ENCODE results near the gene PRRT1B.

DNA sequence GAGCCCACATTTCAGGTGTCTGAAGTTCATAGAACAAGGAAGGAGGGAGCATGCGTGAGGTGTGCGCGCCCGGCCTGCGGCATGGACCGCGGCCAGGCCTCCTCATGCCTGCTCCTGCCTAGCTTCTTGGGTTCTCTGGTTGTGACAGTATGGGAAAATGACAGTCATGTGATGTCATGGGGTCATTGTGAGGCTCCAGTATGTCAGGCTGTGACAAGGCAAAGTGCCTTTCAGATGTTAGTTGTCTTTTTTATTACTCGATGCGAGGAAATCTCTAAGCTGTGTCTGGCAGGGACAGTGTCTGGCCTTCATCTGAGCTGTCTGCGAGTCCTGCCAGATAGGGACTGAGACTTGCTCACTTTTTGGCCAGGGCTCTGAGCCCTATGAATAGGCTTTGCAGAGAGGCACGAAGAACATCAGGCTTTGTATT, 27.5 kb upstream of the PRRT1B start:
- TF ChIP-seq, protein P1, sequence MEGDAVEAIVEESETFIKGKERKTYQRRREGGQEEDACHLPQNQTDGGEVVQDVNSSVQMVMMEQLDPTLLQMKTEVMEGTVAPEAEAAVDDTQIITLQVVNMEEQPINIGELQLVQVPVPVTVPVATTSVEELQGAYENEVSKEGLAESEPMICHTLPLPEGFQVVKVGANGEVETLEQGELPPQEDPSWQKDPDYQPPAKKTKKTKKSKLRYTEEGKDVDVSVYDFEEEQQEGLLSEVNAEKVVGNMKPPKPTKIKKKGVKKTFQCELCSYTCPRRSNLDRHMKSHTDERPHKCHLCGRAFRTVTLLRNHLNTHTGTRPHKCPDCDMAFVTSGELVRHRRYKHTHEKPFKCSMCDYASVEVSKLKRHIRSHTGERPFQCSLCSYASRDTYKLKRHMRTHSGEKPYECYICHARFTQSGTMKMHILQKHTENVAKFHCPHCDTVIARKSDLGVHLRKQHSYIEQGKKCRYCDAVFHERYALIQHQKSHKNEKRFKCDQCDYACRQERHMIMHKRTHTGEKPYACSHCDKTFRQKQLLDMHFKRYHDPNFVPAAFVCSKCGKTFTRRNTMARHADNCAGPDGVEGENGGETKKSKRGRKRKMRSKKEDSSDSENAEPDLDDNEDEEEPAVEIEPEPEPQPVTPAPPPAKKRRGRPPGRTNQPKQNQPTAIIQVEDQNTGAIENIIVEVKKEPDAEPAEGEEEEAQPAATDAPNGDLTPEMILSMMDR (IDR thresholded peaks at IDR 0.05) = no peak
- TF ChIP-seq ELF4 (CRISPR knock-in tag; IDR thresholded peaks at IDR 0.05; ENCODE audit: low read depth) = no peak
- TF ChIP-seq, protein P2, sequence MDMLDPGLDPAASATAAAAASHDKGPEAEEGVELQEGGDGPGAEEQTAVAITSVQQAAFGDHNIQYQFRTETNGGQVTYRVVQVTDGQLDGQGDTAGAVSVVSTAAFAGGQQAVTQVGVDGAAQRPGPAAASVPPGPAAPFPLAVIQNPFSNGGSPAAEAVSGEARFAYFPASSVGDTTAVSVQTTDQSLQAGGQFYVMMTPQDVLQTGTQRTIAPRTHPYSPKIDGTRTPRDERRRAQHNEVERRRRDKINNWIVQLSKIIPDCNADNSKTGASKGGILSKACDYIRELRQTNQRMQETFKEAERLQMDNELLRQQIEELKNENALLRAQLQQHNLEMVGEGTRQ (CRISPR knock-in tag; IDR thresholded peaks at IDR 0.05) = no peak
- TF ChIP-seq SOX15 (CRISPR knock-in tag; IDR thresholded peaks at IDR 0.05) = no peak
- TF ChIP-seq, protein P3, sequence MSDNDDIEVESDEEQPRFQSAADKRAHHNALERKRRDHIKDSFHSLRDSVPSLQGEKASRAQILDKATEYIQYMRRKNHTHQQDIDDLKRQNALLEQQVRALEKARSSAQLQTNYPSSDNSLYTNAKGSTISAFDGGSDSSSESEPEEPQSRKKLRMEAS (CRISPR knock-in tag; IDR thresholded peaks at IDR 0.05) = no peak
- TF ChIP-seq TCF7 (CRISPR knock-in tag; IDR thresholded peaks at IDR 0.05; ENCODE audit: low read depth) = no peak
- TF ChIP-seq, protein P4, sequence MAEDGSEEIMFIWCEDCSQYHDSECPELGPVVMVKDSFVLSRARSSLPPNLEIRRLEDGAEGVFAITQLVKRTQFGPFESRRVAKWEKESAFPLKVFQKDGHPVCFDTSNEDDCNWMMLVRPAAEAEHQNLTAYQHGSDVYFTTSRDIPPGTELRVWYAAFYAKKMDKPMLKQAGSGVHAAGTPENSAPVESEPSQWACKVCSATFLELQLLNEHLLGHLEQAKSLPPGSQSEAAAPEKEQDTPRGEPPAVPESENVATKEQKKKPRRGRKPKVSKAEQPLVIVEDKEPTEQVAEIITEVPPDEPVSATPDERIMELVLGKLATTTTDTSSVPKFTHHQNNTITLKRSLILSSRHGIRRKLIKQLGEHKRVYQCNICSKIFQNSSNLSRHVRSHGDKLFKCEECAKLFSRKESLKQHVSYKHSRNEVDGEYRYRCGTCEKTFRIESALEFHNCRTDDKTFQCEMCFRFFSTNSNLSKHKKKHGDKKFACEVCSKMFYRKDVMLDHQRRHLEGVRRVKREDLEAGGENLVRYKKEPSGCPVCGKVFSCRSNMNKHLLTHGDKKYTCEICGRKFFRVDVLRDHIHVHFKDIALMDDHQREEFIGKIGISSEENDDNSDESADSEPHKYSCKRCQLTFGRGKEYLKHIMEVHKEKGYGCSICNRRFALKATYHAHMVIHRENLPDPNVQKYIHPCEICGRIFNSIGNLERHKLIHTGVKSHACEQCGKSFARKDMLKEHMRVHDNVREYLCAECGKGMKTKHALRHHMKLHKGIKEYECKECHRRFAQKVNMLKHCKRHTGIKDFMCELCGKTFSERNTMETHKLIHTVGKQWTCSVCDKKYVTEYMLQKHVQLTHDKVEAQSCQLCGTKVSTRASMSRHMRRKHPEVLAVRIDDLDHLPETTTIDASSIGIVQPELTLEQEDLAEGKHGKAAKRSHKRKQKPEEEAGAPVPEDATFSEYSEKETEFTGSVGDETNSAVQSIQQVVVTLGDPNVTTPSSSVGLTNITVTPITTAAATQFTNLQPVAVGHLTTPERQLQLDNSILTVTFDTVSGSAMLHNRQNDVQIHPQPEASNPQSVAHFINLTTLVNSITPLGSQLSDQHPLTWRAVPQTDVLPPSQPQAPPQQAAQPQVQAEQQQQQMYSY (CRISPR knock-in tag; IDR thresholded peaks at IDR 0.05) = no peak
- TF ChIP-seq, protein P5, sequence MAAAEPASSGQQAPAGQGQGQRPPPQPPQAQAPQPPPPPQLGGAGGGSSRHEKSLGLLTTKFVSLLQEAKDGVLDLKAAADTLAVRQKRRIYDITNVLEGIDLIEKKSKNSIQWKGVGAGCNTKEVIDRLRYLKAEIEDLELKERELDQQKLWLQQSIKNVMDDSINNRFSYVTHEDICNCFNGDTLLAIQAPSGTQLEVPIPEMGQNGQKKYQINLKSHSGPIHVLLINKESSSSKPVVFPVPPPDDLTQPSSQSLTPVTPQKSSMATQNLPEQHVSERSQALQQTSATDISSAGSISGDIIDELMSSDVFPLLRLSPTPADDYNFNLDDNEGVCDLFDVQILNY (CRISPR knock-in tag; IDR thresholded peaks at IDR 0.05) = no peak
- TF ChIP-seq, protein P6, sequence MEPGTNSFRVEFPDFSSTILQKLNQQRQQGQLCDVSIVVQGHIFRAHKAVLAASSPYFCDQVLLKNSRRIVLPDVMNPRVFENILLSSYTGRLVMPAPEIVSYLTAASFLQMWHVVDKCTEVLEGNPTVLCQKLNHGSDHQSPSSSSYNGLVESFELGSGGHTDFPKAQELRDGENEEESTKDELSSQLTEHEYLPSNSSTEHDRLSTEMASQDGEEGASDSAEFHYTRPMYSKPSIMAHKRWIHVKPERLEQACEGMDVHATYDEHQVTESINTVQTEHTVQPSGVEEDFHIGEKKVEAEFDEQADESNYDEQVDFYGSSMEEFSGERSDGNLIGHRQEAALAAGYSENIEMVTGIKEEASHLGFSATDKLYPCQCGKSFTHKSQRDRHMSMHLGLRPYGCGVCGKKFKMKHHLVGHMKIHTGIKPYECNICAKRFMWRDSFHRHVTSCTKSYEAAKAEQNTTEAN (CRISPR knock-in tag; IDR thresholded peaks at IDR 0.05) = no peak
